AG04449 (cell line): Measurements from ENCODE around the gene PIGU.
"Not testable (repeated sequence)": the region's sequence is repeated elsewhere in the genome, so short reads cannot be mapped to it uniquely, and the experiment has no call there.

Experiments
- CTCF ChIA-PET: fragments of 350-600 bp; formaldehyde crosslinking; extraction: SDS; loops from one replicate; lab custom pipeline; 2021; ENCODE audit warnings: antibody characterized with exemption; lab: Yijun Ruan, JAX
- POLR2A ChIA-PET: fragments of 400-600, 350-600 bp; formaldehyde crosslinking; extraction: SDS; loops from one replicate; lab custom pipeline; 2020; ENCODE audit warnings: antibody characterized with exemption, inconsistent platforms; lab: Yijun Ruan, JAX
- DNase-seq: peaks from one replicate; pipeline ENCODE4 v3.0.0-alpha.2; 2010; ENCODE audit warnings: low read depth, low spot score
- H3K4me3 ChIP-seq: 2 replicates; pipeline ENCODE4 v1.5.1; 2011; ENCODE audit warnings: low read depth, mild to moderate bottlenecking, control low read depth, low read length
- TF ChIP-seq, protein P1 (sequence below): IDR thresholded peaks from one replicate; pipeline ENCODE4 v1.5.1; 2011; ENCODE audit warnings: mild to moderate bottlenecking, moderate library complexity, low read length, control low read depth, inconsistent platforms; ENCODE audit not compliant: insufficient read depth; ENCODE audit errors: missing control alignments

PIGU gene

DNA sequence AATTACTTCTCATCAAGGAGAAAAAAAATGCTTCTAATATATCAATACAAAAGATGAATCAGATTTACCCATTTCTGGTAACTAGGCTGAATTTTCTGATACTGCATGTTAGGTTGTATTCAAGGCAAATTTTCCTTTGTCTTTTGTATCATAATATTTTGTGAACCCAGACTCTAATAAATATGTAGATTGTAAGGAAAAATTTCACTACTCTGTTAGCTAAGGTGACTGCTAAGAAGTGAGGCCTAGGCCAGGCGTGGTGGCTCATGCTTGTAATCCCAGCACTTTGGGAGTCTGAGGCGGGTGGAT, 40.0 kb upstream of the PIGU start:
- CTCF ChIA-PET, result interaction anchor here (1.0 kb wide), 1 partner anchor 194 kb away, joined by 3 read pairs; no protein-coding TSS in a partner anchor
- POLR2A ChIA-PET, result no interaction called here
- TF ChIP-seq, protein P1, sequence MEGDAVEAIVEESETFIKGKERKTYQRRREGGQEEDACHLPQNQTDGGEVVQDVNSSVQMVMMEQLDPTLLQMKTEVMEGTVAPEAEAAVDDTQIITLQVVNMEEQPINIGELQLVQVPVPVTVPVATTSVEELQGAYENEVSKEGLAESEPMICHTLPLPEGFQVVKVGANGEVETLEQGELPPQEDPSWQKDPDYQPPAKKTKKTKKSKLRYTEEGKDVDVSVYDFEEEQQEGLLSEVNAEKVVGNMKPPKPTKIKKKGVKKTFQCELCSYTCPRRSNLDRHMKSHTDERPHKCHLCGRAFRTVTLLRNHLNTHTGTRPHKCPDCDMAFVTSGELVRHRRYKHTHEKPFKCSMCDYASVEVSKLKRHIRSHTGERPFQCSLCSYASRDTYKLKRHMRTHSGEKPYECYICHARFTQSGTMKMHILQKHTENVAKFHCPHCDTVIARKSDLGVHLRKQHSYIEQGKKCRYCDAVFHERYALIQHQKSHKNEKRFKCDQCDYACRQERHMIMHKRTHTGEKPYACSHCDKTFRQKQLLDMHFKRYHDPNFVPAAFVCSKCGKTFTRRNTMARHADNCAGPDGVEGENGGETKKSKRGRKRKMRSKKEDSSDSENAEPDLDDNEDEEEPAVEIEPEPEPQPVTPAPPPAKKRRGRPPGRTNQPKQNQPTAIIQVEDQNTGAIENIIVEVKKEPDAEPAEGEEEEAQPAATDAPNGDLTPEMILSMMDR, result no peak
- H3K4me3 ChIP-seq, result no peak overlapping the region
- DNase-seq, result no peak

DNA sequence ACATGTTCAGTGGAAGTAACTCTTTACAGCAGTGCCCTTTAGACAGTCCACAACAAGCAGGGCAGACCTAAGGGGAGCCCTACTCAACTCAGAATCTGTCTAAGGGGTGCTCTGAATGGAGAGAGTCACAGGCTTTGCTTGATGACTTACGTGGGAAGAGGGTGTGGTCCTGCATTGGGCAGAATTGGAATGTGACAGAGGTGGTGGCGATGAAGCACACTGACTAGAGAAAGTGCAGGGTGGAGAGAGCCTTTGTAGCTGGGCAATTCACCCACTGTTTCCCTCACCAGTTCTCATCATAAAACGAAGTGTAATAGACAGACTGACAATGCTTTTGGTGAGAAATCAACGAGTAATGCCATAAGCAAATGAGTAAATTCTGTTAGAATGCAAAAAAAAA, 38.5 kb upstream of the PIGU start:
- H3K4me3 ChIP-seq, result no peak overlapping the region
- no peak for DNase-seq
- ChIA-PET CTCF (interaction anchor here (2.5 to 2.6 kb wide), 2 partner anchors 136 to 403 kb away, joined by 8 to 11 read pairs; no protein-coding TSS in a partner anchor), POLR2A (no interaction called here)
- TF ChIP-seq, protein P1, result no peak

DNA sequence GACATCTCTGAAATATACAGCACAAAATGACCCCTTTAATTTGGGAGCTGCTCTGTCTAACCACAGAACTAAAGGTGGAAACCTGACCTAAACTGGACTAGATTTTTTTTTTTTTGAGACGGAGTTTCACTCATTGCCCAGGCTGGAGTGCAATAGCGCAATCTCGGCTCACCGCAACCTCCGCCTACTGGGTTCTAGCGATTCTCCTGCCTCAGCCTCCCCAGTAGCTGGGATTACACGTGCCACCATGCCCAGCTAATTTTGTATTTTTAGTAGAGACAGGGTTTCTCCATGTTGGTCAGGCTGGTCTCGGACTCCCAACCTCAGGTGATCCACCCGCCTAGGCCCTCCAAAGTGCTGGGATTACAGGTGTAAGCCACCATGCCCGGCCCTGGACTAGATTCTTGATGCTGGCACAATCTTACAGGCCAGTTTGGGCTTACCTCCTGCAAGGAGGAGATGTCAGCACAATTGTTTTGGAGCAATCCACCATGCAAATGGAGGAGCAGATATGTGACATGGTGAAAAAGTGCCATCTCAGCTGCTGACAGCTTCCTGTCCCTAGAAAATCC, 37.1 kb upstream of the PIGU start:
- ChIA-PET POLR2A (interaction anchor here (0.9 to 1.2 kb wide), 3 partner anchors 40 to 135 kb away, joined by 3 to 4 read pairs (median 4); no protein-coding TSS in a partner anchor), CTCF (interaction anchor here (2.4 to 2.6 kb wide), 3 partner anchors 55 to 402 kb away, joined by 8 to 15 read pairs (median 11); no protein-coding TSS in a partner anchor)
- DNase-seq, H3K4me3 ChIP-seq: not testable (repeated sequence)

DNA sequence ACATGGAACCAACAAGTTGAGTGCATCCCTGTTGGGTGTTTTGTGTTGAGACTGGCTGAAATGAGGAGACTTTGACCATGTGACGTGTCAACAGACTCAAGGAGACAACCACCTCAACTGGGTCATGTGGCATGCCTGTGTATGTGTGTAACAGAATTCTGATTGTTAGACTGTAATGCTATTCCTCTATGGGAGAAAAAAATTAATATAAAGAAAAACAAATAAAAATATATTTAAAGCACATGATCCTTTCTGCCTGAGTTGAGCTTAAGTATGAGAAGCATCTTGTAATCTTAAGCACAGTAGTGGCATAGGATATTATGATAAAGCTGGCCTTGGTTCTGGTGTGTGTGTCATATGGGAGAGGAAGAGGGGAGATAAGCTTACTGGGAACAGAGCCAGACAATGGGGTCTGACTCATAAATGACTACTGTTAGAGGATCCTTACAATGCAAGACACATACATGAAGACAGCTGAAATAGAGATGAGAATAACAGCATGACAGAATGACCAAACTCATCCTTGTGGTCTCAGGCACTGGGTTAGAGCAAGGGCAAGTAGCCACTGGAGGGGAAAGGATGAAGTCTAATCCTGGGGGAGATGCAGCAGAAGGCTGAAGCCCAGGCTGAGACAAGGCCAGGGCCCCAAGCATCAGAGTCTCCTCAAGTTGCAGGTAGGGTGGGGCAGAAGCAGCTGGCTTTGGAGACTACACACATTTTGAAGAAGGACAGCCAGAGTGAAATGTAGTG, 36.5 kb upstream of the PIGU start:
- CTCF ChIA-PET, result interaction anchor here (2.4 to 2.6 kb wide), 2 partner anchors 56 to 134 kb away, joined by 11 to 15 read pairs; no protein-coding TSS in a partner anchor

DNA sequence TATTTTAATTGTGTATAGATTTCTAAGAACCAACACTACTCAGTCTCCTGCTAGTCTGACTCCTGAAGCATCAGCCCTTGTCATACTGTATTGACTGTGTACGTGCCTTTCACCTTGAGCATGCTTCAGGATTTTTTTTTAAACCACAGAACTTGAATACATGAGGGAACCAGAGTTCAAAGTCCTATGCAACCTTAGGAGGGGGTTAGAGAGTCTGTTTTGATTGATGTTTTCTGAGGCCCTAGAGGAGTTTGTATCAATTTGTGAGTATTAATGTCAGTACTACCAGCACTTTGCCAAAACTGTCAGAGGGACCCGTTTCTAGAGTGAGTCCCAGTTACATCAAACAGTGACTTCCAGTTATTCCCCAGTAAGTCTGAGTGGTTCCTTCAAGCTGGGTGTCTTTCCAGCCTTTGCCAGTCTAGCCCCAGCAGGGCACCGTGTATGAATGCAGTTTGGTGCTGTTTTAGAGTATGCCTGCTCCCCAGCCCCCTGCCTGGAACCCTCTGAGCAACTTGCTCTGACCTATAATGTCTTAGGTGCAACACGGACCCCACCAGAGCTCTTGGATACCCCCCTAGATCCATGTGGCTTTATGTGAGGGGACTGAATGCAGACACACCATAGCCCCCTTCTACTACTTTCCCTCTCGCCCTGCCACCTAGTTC, 35.8 kb upstream of the PIGU start:
- no peak overlapping the region for H3K4me3 ChIP-seq
- CTCF ChIA-PET, result interaction anchor here (0.6 to 2.6 kb wide), 6 partner anchors 12 to 888 kb away, joined by 3 to 15 read pairs (median 8); no protein-coding TSS in a partner anchor
- TF ChIP-seq, protein P1, result no peak
- no peak for DNase-seq
- POLR2A ChIA-PET, result interaction anchor here (0.6 to 1.2 kb wide), 6 partner anchors 34 to 134 kb away, joined by 3 to 4 read pairs (median 3); no protein-coding TSS in a partner anchor

More for the DNA sequence above, 36.5 kb upstream of the PIGU start:
- peak; percentile 99 for DNase-seq
- TF ChIP-seq, protein P1, result no peak
- no peak overlapping the region for H3K4me3 ChIP-seq
- POLR2A ChIA-PET, result interaction anchor here (0.6 to 1.2 kb wide), 5 partner anchors 40 to 135 kb away, joined by 3 to 4 read pairs (median 3); no protein-coding TSS in a partner anchor

DNA sequence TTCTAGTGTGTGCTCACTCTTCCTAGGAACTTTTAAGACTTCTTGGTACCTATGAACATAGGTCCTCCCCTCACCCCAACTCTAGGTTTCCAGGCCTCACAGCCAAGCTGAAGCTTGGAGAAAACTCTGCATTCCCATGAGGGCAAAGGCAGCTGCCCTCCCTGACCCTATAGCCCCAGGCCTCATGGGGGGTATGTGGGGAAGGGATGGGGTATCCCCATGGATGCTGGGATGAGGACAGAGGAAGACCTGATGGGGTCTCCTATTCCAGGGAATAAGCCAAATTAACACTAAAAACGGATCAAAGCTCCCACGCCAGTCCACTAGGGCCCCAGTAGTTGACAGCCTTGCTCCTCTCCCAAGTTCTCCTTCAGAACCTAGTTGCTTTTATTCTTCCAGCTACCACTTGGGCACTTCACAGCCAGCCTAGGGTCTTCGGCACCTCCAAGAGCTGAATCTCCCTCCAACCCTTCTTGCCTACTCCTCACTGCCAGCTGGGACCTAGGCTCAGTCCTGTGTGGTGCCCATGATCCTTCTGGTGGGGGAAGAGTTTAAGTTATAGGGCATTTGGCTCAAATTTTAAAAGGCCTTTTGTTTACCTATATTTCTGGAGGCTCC, 35.0 kb upstream of the PIGU start:
- DNase-seq, result no peak
- no peak overlapping the region for H3K4me3 ChIP-seq
- ChIA-PET POLR2A (interaction anchor here (0.6 kb wide), 1 partner anchor 224 kb away, joined by 3 read pairs; no protein-coding TSS in a partner anchor), CTCF (interaction anchor here (0.6 to 2.4 kb wide), 4 partner anchors 58 to 887 kb away, joined by 3 to 10 read pairs (median 5); no protein-coding TSS in a partner anchor)
- TF ChIP-seq, protein P1, result no peak
